Measurements from ENCODE around the gene ZCCHC14. TPM values are rescaled to one million over a fixed set of nuclear protein-coding genes. Genes with fewer than 3 reads are reported as not detected.

ZCCHC14 gene
- total RNA-seq, 4 donors from 2014 or later, result 8.3 to 19.6 (median 14.7) TPM

DNA sequence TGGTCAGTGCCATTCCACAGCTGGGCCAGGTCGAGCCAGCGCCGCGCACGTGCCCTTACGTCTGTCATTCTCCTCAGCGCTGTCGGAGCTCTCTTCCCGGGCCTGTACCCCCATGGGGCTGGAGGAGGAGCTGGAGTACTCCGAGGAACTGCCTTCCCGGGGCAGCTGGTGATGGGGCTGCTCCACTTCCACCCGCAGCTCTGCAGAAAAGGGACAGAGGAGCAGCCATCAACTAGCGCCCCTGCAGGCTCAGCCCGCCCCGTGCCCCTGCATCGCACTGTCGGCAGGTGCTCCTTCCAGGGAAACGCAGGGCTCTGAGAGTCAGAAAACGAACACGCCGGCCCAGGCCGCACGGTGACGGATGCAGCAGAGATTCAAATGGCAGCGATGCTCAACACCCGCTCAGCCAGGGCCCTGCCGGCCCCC is 79.8 kb downstream of the ZCCHC14 start:
- Histone ChIP-seq H3K4me3 (no peak overlapping the region), H3K9me3 (no peaks in the 10 kb centered on the region), H3K36me3 (peaks cover 29 to 97% (median 37%) of the 10 kb centered on the region in 3 donors), H3K27me3 (no peaks in the 10 kb centered on the region), H3K4me1 (peaks cover 0 to 5% (median 0%) of the 10 kb centered on the region in 3 donors), H3K27ac (no peak overlapping the region)
- intact Hi-C loops (cut with DNase I), result no loop called here
- 87% methylated on average over 3 of the region's 27 CpGs; no CpG with 5 or more reads in 1 of the 2 donors for WGBS, 2 donors
- DNase-seq, result no peak
- TF ChIP-seq POLR2A (IDR thresholded peaks at IDR 0.05), result no peak
- TF ChIP-seq, protein P1, sequence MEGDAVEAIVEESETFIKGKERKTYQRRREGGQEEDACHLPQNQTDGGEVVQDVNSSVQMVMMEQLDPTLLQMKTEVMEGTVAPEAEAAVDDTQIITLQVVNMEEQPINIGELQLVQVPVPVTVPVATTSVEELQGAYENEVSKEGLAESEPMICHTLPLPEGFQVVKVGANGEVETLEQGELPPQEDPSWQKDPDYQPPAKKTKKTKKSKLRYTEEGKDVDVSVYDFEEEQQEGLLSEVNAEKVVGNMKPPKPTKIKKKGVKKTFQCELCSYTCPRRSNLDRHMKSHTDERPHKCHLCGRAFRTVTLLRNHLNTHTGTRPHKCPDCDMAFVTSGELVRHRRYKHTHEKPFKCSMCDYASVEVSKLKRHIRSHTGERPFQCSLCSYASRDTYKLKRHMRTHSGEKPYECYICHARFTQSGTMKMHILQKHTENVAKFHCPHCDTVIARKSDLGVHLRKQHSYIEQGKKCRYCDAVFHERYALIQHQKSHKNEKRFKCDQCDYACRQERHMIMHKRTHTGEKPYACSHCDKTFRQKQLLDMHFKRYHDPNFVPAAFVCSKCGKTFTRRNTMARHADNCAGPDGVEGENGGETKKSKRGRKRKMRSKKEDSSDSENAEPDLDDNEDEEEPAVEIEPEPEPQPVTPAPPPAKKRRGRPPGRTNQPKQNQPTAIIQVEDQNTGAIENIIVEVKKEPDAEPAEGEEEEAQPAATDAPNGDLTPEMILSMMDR (IDR thresholded peaks at IDR 0.05), result no peak

DNA sequence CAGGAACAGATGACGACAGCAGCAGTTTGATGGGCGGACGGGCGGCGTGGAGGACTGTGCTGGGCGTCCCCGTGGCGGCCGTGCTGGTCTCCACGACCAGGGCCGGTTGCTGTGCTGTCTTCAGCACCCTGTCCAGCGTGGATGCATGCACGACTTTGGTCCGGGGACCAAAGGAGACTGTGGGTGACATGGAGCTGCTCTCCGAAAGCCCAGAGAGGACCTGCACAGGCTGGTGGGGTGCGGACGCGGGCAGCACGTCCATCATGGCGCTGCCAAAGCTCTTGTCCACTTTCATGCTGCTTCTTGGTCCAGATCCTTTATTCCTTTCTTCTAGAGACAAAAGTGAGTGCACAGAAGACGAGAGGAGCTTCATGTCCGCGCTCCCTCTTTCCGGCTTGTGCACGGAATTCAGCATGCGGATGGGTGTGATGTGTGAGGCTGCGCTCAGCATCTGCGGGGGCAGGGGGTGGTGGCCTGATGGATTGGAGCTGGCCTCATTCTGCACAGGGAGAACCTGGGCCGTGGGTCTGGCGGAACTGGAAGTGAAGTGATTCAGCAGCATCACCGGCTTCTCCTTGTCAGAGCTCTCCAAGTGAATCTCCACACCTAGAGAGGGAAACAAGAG is 80.3 kb downstream of the ZCCHC14 start:
- no peak overlapping the region for H3K27ac ChIP-seq
- H3K9me3 ChIP-seq, result no peaks in the 10 kb centered on the region
- peaks cover 0 to 5% (median 0%) of the 10 kb centered on the region in 3 donors for H3K4me1 ChIP-seq
- DNase-seq, result no peak
- no peak overlapping the region for H3K4me3 ChIP-seq
- TF ChIP-seq, protein P1 (IDR thresholded peaks at IDR 0.05), result no peak
- TF ChIP-seq POLR2A (IDR thresholded peaks at IDR 0.05), result no peak
- intact Hi-C loops (cut with DNase I), result no loop called here
- H3K36me3 ChIP-seq, result peaks cover 29 to 97% (median 36%) of the 10 kb centered on the region in 3 donors
- WGBS, 2 donors, result 85 to 91% methylated on average over 14 to 30 of the region's 31 CpGs
- H3K27me3 ChIP-seq, result no peaks in the 10 kb centered on the region

DNA sequence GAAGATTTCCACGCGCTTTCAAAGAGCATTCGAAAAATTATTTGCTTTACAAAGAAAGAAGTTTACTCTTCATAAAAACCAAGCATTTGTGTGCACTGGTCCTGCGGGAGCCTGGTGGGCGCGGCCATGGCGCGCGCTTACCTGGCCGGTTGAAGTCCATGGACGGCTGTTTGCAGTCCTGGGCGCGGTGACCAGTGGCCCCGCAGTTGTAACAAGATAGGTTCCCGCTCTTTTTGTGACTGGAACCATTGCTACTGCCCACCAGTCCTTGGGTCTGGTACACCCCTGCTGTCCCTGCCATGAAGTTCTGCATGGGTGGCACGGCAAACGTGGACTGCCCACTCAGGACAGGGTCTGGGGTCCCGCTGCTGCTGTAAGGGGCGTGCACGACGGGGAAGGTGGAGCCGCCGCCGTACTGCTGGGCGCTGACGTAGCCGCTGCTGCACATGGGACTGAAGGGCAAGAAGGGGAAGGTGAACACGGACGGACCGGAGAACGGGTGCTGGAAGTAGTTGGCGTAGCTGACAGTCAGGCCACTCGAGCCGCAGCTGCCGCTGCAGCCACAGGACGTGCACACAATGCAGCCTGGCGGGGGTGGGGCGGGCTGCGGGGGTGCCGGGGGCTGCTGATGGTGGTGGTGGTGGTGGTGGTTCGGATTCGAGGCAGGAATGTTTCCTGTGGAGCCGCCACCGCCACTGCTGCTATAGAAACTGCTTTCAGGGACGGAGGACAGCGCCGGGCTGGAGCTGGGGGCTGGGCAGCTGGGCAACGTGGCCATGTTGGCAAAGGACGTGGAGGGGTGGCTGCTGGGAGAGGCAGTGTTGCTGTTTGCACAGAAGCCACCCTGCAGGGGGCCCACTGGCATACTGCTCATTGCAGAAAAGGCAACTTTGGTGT is 81.2 kb downstream of the ZCCHC14 start:
- no peaks in the 10 kb centered on the region for H3K9me3 ChIP-seq
- DNase-seq, result no peak
- no peaks in the 10 kb centered on the region for H3K27me3 ChIP-seq
- TF ChIP-seq, protein P1 (IDR thresholded peaks at IDR 0.05), result no peak
- no peak for TF ChIP-seq POLR2A (IDR thresholded peaks at IDR 0.05)
- H3K4me1 ChIP-seq, result peaks cover 0 to 12% (median 0%) of the 10 kb centered on the region in 3 donors
- intact Hi-C loops (cut with DNase I), result no loop called here
- peaks cover 29 to 97% (median 31%) of the 10 kb centered on the region in 3 donors for H3K36me3 ChIP-seq
- 90% methylated on average over 17 to 34 of the region's 49 CpGs for WGBS, 2 donors
- no peak overlapping the region for H3K4me3 ChIP-seq
- no peak overlapping the region for H3K27ac ChIP-seq

DNA sequence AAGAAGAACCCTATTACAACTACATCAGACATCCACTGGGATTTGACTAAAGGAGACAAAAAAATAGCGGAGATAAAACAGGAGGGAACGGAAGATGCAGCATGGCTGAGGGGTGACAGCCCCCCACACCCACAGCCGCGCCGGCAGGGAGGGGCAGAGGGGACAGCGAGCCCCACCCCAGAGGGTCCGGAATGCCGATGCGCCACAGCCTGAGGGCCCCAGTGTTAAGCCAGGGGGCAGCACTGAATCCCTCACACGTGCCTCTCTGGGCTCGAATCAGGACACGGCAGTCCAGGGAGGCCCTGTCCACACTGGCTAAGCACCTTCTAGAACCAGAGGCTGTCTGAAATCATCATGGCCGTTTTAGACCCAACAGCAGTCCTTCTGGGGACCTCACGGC is 81.9 kb downstream of the ZCCHC14 start:
- no peak overlapping the region for H3K27ac ChIP-seq
- WGBS, 2 donors, result 85 to 87% methylated on average over 7 to 14 of the region's 14 CpGs
- H3K36me3 ChIP-seq, result peaks cover 26 to 97% (median 29%) of the 10 kb centered on the region in 3 donors
- no peak for TF ChIP-seq POLR2A (IDR thresholded peaks at IDR 0.05)
- TF ChIP-seq, protein P1 (IDR thresholded peaks at IDR 0.05), result no peak
- no peaks in the 10 kb centered on the region for H3K27me3 ChIP-seq
- H3K4me3 ChIP-seq, result no peak overlapping the region
- peaks cover 0 to 13% (median 0%) of the 10 kb centered on the region in 3 donors for H3K4me1 ChIP-seq
- intact Hi-C loops (cut with DNase I), result no loop called here
- no peak for DNase-seq
- H3K9me3 ChIP-seq, result no peaks in the 10 kb centered on the region

DNA sequence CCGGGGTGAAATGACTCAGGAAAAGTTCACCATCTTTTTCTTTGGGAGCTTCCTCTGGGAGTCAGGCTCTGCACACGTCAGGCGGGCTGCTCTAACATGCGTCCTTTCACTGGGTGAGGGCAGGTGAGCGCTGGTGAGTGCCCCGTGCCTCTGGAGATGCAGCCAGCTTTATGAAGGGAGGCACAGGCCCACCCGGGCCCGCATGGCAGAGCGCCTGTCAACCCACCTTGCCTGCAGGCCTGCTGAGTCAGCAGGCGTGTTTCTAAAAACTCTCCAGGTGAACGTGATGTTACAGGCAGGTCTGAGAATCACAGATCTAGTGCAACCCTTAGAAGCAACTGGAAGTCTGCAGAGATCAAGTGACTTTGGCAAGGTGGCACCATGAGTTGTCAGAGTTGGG is 82.3 kb downstream of the ZCCHC14 start:
- no peak for DNase-seq
- no peaks in the 10 kb centered on the region for H3K27me3 ChIP-seq
- intact Hi-C loops (cut with DNase I), result no loop called here
- peaks cover 22 to 97% (median 27%) of the 10 kb centered on the region in 3 donors for H3K36me3 ChIP-seq
- H3K4me3 ChIP-seq, result no peak overlapping the region
- H3K27ac ChIP-seq, result no peak overlapping the region
- 63% methylated on average over 11 of the region's 11 CpGs; no CpG with 5 or more reads in 1 of the 2 donors for WGBS, 2 donors
- H3K4me1 ChIP-seq, result peaks cover 0 to 13% (median 0%) of the 10 kb centered on the region in 3 donors
- no peaks in the 10 kb centered on the region for H3K9me3 ChIP-seq
- no peak for TF ChIP-seq POLR2A (IDR thresholded peaks at IDR 0.05)
- TF ChIP-seq, protein P1 (IDR thresholded peaks at IDR 0.05), result no peak

All from esophagus squamous epithelium (tissue), 5 donors.